NCI-H774 (cell line): ENCODE data around the gene SKOR2.
A peak's percentile ranks its signal among the peaks of the same experiment; 100 is the strongest.

Experiments used
- DNase-seq: peaks from one replicate; lab custom pipeline; 2025; lab: John Stamatoyannopoulos, UW

SKOR2 gene, protein sequence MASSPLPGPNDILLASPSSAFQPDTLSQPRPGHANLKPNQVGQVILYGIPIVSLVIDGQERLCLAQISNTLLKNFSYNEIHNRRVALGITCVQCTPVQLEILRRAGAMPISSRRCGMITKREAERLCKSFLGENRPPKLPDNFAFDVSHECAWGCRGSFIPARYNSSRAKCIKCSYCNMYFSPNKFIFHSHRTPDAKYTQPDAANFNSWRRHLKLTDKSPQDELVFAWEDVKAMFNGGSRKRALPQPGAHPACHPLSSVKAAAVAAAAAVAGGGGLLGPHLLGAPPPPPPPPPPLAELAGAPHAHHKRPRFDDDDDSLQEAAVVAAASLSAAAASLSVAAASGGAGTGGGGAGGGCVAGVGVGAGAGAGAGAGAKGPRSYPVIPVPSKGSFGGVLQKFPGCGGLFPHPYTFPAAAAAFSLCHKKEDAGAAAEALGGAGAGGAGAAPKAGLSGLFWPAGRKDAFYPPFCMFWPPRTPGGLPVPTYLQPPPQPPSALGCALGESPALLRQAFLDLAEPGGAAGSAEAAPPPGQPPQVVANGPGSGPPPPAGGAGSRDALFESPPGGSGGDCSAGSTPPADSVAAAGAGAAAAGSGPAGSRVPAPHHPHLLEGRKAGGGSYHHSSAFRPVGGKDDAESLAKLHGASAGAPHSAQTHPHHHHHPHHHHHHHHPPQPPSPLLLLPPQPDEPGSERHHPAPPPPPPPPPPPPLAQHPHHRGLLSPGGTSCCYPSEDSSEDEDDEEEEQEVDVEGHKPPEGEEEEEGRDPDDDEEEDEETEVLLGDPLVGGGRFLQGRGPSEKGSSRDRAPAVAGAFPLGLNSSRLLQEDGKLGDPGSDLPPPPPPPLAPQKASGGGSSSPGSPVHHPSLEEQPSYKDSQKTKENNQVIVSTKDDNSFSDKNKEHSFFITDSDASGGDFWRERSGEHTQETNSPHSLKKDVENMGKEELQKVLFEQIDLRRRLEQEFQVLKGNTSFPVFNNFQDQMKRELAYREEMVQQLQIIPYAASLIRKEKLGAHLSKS

DNA sequence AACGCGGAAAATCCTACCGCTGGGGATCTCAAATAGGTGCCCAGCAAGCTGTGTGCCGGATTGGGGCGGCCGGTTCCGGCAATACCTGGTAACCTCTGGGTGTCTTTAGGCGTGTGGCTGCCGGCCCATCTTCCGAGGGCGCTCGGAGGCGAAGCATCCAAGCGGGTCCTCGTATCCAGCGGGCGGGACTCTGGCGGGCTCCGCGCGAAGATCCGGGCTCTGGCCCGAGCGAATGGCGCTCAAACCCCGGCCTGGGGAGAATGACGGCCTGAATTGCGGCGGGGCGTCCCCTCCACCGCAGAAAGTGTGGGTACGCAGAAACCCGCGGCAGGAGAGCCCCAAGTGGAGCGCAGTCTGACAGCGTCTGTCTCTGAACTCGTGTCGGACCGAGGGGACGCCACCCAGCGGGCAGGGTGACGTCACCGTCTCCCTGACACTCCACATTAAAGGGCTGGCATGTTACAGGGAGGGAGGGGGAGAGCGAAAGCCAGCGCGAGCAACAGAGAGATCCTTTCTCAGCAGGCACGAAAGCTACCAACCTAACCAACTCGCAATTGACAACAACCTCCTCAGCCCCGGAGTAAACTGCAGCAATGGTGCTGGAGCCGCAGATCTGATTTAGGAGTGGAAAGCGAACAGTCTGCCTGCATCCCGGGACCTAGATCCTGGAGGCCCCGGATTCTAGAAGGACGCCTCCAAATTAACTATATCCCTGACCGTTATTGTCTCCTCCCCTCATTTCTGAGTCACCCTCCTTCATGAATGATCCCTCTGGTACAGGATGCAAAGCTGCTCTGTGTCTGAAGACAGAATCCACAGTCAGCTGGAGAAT, at the start of gene SKOR2:
SKOR2 (minus strand) TSS at position 372 of the 832 bp plus-strand sequence. CDS start 2,477 bp downstream, outside the sequence.
- no peak for DNase-seq

DNA sequence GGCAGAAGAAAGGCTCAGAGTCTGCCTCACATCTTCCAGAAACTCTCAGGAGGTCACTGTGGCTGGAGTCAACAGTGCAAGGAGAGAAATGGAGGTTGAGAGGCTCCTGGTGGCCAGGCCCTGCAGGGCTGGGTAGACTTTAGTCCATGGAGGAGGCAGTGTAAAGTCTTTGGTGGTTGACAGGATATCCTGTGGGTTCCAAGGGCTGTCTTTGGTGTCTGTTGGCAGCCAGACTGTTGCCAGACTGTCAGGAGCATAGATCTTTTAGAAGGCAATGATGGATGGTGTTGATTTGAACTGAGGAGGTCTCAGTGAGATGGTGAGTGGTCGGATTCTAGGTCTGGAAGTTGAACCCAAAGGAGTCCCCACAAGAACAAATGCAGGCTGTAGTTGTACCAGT, 45.0 kb upstream of the SKOR2 start:
- no peak for DNase-seq

DNA sequence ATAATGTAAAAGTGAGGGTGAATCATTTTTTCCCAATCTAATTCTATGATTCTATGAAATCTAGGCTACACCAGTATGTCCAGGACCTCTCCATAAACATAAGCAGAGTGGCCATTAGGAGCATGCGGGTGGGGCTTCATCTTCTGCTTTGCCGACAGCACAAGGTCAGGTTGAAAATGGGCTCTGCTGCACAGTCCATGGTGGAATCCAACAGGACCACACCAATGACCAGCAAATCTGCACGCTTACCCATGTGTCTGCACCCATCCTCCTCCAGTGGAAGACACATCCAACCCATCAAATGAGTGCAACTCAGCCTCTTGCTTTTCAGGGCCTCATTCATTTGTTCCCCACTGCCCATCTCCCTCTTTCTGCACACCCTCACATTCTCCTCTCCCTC, 43.3 kb upstream of the SKOR2 start:
- DNase-seq: no peak

DNA sequence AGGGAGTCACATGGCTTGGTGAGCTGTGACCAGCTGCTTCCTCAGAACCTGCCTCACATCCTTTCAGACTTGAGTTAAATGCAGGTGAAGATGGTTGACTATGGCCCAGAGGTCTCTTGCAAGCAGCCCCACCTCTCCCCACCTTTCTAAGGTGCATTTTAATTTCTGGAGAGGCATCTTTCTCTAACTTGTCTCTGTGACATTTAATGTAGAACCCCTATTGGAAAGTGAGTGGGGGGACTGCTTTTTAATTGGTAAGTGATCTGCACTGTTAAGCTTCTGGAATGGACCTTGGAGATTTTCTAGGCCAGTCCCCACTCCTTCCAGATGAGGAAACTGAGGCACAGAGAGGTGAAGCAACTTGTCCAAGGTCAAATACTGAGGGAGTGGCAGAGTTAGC, 37.3 kb upstream of the SKOR2 start:
- DNase-seq: no peak

DNA sequence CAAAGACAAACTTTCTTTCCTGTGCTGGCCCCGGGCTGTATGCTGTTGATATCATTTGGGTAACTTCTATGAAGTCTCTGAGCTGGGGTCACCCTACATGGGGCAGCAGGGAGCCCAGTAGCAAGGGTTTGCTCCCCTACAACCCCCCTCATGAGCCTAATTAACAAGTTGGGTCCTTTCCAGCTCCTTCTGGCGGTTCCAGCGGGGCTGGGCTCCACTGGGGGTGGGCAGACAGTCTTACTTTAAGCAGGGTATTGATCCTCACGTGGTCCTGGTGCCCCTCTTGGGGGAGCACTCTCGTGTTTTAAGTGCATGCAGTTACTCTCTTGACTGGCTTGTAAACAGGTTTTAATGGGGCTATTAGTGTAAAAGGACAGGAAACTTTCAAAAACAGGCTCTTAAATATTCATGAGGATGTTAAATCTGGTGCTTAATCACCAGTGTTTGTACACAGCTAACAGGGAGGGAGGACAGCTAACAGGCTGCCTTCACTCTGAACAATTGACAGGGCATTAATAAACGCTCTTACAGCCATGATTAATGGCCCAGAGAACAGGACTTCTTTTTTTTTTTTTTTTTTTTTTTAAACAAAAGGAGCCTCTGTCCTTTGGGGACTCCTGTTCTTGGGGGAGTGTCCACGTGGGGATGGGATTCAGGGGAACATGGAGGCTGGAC, 36.6 kb upstream of the SKOR2 start:
- no peak for DNase-seq

DNA sequence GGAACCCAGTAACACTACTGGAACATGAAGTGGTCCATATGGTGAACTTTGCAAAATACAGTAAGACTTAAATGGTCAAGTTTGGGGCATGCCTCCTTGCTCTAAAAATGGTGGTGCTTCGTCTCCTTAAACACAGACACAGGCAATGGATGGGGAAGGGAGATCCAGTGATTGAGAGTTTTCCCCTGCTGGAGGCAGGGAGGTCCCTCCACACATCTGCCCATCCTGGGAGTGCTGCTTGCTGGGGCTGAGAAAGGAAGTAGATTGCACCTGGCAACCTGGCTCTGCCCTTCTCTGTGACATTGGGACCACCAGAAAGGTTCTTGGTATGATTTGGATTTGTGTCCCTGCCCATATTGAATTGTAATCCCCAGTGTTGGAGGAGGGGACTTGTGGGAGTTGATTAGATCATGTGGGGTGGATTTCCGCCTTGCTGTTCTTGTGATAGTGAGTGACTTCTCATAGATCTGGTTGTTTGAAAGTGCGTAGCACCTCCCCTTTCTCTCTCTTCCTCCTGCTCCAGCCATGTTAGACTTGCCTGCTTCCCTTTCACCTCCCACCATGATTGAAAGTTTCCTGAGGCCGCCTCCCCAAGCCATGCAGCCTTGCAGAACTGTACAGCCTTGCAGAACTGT, 35.4 kb upstream of the SKOR2 start:
- no peak for DNase-seq

DNA sequence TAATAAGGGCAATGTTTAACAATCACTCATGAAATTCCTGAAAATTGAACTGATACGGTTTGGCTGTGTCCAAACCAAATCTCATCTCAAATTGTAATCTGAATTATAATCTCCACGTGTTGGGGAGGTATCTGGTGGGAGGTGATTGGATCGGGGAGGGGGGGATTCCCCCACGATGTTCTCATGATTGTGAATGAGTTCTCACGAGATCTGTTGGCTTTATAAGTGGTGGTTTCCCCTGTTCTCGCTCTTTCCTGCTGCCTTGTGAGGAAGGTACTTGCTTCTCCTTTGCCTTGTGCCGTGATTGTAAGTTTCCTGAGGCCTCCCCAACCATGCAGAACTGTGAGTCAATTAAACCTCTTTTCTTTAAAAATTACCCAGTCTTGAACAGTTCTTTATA, 34.0 kb upstream of the SKOR2 start:
- DNase-seq: no peak

DNA sequence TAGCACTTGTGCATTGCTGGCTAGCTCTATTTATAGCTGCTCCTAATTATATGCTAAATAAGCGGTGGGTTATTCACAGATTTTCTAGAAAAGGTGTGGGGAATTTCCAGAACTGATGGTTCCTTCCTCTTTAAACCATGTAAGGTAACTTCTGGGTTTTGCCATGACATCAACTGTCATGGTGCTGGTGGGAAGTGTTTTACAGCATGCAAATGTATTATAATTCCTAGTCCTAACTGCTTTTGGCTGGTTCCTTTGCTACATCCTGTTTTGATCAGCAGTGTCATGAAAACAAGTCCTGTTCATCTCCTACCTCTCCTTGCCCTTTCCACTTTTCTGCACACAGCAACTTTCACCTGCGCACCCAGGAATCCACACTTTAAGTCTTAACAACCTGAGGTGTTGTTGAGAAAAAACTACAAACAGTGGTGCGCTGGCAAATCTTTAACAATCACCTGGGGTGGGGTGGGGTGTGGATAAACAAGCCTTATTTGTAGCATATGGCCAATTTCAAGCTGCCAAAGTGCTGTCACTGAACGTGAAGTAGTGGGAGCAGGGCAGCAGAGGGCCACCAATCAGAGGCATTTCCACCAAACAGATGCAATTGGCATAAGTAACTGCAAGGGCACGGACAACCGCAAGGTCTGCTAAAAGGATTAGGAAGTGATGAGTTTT, 33.4 kb upstream of the SKOR2 start:
- DNase-seq: no peak

DNA sequence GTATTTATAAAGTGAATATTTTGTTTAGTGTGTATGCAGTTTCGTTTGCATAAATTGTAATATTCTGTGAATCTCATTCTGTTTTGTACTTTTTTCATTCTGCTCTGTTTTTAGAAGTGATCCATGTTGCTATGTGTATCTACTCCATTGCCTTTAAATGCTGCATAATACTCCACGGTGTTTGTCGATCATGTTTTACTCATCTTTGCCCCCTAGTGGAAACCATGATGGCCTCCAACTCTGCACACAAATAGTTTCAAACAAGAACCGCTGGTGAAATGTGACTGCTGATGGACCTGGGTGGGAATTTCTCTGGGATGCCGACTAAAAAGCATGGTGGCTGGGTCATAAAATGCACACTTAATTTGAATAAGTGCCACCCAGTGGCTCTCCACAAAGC, 32.0 kb upstream of the SKOR2 start:
- DNase-seq: peak; percentile 6

DNA sequence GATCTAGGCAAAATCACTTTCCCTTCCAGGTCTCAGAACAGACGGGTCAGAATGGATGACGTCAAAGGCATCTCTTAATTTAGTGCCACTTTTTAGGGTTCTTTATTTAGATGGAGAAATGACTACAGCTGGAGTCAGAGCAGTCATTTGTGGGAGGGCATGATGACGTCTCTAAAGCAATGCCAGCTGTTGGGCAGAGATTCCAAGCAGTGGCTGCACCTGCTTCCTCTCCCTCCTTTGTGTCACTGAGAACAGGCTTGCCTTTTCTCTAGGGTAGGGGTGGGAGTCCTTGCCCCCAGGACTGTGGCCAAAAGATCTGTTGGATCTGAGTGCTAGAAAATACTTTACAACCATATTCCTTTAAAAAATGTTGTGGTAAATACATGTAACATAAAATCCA, 28.7 kb upstream of the SKOR2 start:
- no peak for DNase-seq

DNA sequence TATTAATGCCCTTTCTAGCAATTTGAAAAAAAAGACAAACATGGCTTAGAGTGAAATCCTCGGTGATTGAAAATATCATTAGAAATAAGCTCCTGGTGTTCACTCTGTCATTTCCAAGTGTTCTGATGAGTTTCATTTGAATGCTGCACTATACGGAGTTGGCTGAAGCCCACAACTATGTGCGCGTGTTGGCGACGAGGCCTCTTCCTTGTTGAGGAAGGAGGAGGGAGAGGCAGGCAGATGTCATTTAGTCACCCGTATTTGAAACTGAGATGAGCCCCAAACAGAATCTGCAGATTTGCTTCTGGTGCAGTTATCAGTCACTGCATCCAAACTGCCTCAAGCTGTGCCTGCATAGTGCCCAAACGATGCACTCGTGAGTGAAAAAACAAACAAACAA, 23.5 kb upstream of the SKOR2 start:
- no peak for DNase-seq

DNA sequence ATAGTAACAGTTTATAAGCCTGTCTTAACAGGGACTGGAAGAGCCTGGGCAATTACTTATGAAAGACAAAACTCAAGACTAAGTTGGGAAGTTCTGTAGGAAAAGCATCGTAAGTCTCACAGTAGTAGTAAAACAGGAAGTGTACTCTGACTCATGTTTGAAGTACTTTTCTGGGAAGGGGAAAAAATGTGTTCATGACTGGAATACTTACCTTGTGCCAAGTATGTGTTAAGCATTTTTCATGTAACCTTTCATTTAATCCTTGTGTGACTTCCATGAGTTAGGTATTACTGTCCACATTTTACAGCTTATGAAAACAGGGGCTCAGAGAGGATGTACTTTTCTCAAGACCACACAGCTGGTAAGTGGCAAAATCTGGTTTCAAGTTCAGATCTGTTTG, 13.7 kb upstream of the SKOR2 start:
- DNase-seq: no peak

DNA sequence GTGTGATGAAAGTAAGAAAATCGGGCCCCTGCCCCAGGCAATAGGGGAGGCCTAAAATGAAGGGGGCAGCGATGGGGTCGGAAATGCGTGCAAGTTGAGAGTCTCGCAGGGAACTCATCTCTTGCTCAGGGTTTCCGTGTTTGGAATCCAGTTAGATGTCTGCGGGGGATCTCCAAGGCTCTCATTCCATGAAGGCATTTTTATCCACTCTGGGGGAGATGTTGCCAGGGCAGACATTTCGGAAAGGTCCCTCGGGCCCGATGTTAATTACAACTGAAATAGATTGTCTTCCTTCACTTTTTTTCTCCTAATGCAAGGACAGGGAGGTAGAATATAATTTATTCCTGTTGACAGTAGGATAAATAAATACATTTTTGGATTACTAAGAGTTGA, 12.8 kb upstream of the SKOR2 start:
- DNase-seq: no peak

DNA sequence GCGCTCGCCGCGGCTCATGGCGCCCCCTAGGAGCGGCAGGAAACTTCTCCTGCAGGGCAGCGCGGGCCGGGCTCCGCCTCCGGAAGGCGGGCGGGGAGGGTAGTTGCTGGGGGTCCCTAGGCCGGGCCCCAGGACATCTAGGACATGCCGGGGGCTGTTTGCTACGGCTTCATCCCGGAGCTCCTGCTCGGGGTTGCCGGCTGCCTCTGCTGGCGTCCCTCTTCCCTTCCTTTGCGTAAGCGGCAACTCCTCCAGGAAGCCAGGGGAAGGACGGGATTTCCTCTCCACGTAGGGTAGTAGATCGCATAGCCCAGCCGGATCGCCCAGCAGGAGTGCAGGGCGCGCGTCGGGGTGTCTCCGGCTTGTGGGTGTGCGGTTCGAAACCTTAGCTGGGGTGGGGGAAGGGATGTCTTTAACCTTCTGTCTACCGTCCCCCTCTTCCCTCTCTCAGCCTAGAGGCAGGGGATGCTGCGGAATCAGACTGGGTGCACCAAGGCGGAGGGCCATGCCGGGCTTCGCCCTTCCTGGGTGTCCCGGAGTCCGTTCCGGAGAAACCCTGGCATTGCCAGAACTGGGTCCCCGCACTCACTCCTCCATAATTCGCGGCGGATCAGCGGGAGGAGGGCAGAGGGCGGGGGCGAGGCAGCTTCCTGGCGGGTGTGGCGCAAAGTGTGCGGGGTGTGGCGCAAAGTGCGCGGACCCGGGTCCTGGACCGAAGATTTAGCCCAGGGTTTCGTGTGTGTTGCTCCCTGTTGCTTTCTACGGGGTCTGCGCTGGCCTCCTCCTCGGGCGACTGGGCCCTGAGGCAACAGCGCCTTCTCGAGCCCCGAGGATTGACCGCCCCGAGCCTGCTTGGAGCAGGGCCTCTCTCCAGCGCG, 12.2 kb upstream of the SKOR2 start:
- DNase-seq: no peak

DNA sequence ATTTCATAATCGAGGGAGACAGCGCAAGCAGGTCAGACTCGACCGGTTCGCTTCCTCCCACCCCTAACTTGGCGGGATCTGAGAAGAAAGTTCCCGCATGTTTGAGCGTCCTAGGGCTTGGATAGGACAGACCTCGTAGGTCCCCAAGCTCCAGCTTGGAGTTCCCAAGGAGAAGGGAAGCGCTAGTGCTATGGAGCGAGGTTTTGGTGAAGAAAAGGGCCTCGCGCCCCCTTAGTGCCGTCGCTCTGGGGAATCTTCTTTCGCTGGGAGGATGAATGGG, 11.6 kb upstream of the SKOR2 start:
- DNase-seq: no peak

DNA sequence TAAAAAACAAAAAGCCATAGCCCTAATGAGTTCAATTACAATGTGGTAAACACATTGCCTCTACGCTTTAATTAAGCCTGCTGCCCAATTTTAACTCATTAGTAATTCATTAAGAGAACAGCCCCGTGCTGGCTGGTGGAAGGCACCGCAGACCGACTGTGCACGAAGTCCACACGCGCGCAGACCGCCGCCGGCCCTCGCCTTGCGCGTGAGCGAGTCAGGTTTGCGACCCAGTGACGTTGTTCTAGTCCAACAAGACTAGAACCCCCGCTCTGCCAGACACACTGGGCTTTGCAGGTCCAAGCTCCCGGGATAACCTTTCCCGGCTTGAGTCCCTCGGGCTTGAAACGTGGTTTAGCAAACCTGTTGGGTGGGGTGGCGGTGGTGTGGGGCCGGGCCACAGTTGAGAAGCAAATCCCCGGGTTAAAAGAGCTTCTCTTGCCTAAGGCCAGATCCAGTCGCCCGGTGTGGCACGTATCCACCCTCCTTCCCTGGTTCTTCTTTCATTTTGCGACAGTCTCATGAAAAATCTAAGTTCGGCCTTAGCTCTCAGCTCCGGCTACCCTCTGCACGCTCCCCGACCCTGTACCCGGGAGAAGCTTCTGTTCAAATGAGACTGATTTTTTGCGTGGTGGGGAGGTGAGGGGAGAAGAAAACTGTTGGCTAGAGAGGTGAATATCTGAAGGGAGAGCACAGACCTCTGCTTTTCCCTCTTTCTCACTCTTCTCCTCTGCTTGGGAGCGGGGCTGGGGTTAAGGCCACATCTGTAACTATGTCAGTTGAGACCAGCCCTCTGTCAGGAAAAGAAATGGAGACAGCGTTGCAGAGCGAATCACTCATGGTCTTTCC, 11.1 kb upstream of the SKOR2 start:
- DNase-seq: no peak

DNA sequence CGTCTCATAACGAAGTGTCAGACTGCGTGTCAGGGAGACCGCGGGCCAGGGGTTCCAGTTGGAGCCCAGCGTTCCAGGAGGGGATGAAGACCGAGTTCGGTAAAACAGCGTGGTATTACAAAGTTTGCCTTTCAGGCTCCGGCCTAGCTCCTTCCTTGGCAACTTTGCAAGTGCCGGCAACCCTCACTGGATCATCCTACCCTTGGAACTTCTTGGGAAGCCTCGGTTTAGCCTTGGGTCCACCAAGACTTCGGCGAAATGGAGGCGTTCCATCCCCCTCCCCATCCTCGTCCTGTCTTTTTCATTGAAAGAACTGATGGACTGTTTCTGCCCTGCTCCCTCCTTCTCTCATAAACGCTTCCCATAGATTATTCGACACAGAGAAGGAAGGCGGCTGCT, 10.4 kb upstream of the SKOR2 start:
- no peak for DNase-seq

DNA sequence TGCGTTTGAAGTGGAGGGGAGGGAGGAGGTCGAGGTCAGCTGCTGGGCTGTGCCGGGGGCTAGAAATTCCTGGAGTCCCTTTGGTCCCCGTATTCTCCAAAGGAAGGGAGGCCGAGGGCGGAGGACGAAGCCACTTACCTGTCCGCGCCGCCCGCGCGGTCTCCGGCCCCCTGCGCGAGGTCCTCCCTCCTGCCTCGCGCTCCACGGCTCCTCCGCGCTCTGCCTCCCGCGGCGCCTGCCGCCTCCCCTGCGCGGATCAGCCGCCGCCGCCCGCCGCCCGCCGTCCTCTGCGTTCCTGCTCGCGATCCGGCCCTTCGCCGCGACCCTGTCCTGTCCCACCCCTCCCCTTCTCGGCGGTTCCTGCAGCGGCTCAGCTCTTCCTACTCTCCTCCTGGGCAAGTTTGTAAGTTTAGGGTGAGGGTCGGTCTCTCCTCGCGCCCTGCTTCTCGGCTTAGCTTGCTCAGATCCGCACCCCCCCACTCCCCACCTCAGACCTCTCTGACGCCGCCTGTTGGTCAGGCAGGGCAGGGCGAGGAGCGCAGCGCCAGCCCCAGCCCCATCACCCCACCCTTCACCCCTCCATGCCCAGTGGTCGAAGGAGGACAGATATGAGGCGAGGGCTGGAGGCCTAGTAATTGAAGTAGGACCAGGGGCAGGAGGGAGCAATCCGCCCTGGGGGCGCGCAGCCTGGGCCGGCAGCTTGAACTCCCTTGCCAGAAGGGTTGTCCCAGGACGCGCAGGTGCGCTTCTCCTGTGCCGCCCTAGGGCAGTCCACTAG, 9.7 kb upstream of the SKOR2 start:
- no peak for DNase-seq
